Activated CD4-positive, alpha-beta memory T cell treated with anti-CD3 and anti-CD28 coated beads for 36 hours (primary cell): ENCODE data around the gene KIAA1614. TPM values are rescaled to one million over a fixed set of nuclear protein-coding genes. Genes with fewer than 3 reads are reported as not detected.

Experiments used
- CTCF ChIA-PET: fragments of 350-600 bp; sonication (Branson Sonifier 250); formaldehyde crosslinking; loops from one replicate; lab custom pipeline; 2021; ENCODE audit warnings: antibody characterized with exemption, inconsistent platforms; lab: Charles Lee
- POLR2A ChIA-PET: fragments of 350-600 bp; sonication (Branson Sonifier 250); formaldehyde crosslinking; loops from one replicate; lab custom pipeline; 2021; ENCODE audit warnings: antibody characterized with exemption; lab: Charles Lee
- DNase-seq: peaks from one replicate; pipeline ENCODE4 v3.0.0-alpha.2; 2020
- H3K27ac Mint-ChIP-seq: one replicate; pipeline ENCODE4 v1.8.0; 2021; ENCODE audit warnings: mixed read lengths
- H3K27me3 Mint-ChIP-seq: one replicate; pipeline ENCODE4 v1.8.0; 2021; ENCODE audit warnings: mixed read lengths
- H3K36me3 Mint-ChIP-seq: one replicate; pipeline ENCODE4 v1.8.0; 2021; ENCODE audit warnings: mixed read lengths
- H3K4me1 Mint-ChIP-seq: one replicate; pipeline ENCODE4 v1.8.0; 2021; ENCODE audit warnings: low read depth, mixed read lengths
- H3K4me3 Mint-ChIP-seq: one replicate; pipeline ENCODE4 v1.8.0; 2021; ENCODE audit warnings: mild to moderate bottlenecking, mixed read lengths
- H3K9me3 Mint-ChIP-seq: one replicate; pipeline ENCODE4 v1.8.0; 2021; ENCODE audit warnings: mixed read lengths
- intact Hi-C: fragments of 100-400 bp; cut with micrococcal nuclease; formaldehyde crosslinking; loops from one replicate; pipeline ENCODE4 v1.15.1; 2023
- total RNA-seq, 2 experiments: library from RNA; stranded (reverse); gene quantifications; one replicate each; pipeline ENCODE4 v1.2.3, GENCODE V29; 2021

KIAA1614 gene
- total RNA-seq, 2 experiments from 2014 or later: not detected

GRCh38 chr1:180929389-180929788, 16.7 kb downstream of the KIAA1614 start:
- no peak overlapping the region for H3K4me3 Mint-ChIP-seq
- intact Hi-C loops: no loop called here
- ChIA-PET POLR2A (no interaction called here), CTCF (no interaction called here)
- no peak overlapping the region for H3K27ac Mint-ChIP-seq
- no peaks in the 10 kb centered on the region for H3K4me1 Mint-ChIP-seq
- H3K27me3 Mint-ChIP-seq: no peaks in the 10 kb centered on the region
- H3K9me3 Mint-ChIP-seq: no peaks in the 10 kb centered on the region
- no peak for DNase-seq
- H3K36me3 Mint-ChIP-seq: no peaks in the 10 kb centered on the region

- POLR2A ChIA-PET: no interaction called here
- CTCF ChIA-PET: no interaction called here
- H3K36me3 Mint-ChIP-seq: no peaks in the 10 kb centered on the region
- H3K9me3 Mint-ChIP-seq: no peaks in the 10 kb centered on the region
- H3K27ac Mint-ChIP-seq: no peak overlapping the region
- peaks cover 2% of the 10 kb centered on the region for H3K27me3 Mint-ChIP-seq
- no peak for DNase-seq
- H3K4me1 Mint-ChIP-seq: no peaks in the 10 kb centered on the region
- H3K4me3 Mint-ChIP-seq: no peak overlapping the region
- intact Hi-C loops: no loop called here
Measured at GRCh38 chr1:180930687-180931086, 18.0 kb downstream of the KIAA1614 start.

GRCh38 chr1:180931529-180931928, 18.8 kb downstream of the KIAA1614 start:
- Mint-ChIP-seq H3K27ac (no peak overlapping the region), H3K27me3 (peaks cover 2% of the 10 kb centered on the region), H3K36me3 (no peaks in the 10 kb centered on the region), H3K4me3 (no peak overlapping the region), H3K4me1 (no peaks in the 10 kb centered on the region), H3K9me3 (no peaks in the 10 kb centered on the region)
- DNase-seq: no peak
- intact Hi-C loops: no loop called here
- CTCF ChIA-PET: no interaction called here
- POLR2A ChIA-PET: no interaction called here

GRCh38 chr1:180932378-180932777, 19.7 kb downstream of the KIAA1614 start:
- POLR2A ChIA-PET: no interaction called here
- Mint-ChIP-seq H3K4me1 (no peaks in the 10 kb centered on the region), H3K27ac (no peak overlapping the region), H3K36me3 (no peaks in the 10 kb centered on the region), H3K9me3 (no peaks in the 10 kb centered on the region), H3K4me3 (no peak overlapping the region), H3K27me3 (peaks cover 2% of the 10 kb centered on the region)
- intact Hi-C loops: no loop called here
- CTCF ChIA-PET: no interaction called here
- DNase-seq: no peak

- no peaks in the 10 kb centered on the region for H3K4me1 Mint-ChIP-seq
- peaks cover 2% of the 10 kb centered on the region for H3K27me3 Mint-ChIP-seq
- DNase-seq: no peak
- H3K9me3 Mint-ChIP-seq: no peaks in the 10 kb centered on the region
- CTCF ChIA-PET: no interaction called here
- no peaks in the 10 kb centered on the region for H3K36me3 Mint-ChIP-seq
- POLR2A ChIA-PET: no interaction called here
- no peak overlapping the region for H3K27ac Mint-ChIP-seq
- H3K4me3 Mint-ChIP-seq: no peak overlapping the region
- intact Hi-C loops: no loop called here
Measured at GRCh38 chr1:180933141-180933540, 20.4 kb downstream of the KIAA1614 start.

- POLR2A ChIA-PET: no interaction called here
- Mint-ChIP-seq H3K36me3 (no peaks in the 10 kb centered on the region), H3K27me3 (peaks cover 2% of the 10 kb centered on the region), H3K4me1 (no peaks in the 10 kb centered on the region), H3K9me3 (no peaks in the 10 kb centered on the region), H3K4me3 (no peak overlapping the region), H3K27ac (no peak overlapping the region)
- DNase-seq: no peak
- intact Hi-C loops: no loop called here
- CTCF ChIA-PET: no interaction called here
Measured at GRCh38 chr1:180934563-180934962, 21.9 kb downstream of the KIAA1614 start.

GRCh38 chr1:180935326-180936109, 22.8 kb downstream of the KIAA1614 start:
- H3K36me3 Mint-ChIP-seq: no peaks in the 10 kb centered on the region
- ChIA-PET CTCF (no interaction called here), POLR2A (no interaction called here)
- peaks cover 2% of the 10 kb centered on the region for H3K27me3 Mint-ChIP-seq
- no peak overlapping the region for H3K27ac Mint-ChIP-seq
- DNase-seq: no peak
- no peaks in the 10 kb centered on the region for H3K9me3 Mint-ChIP-seq
- no peak overlapping the region for H3K4me3 Mint-ChIP-seq
- no peaks in the 10 kb centered on the region for H3K4me1 Mint-ChIP-seq
- intact Hi-C loops: no loop called here

- CTCF ChIA-PET: no interaction called here
- H3K27ac Mint-ChIP-seq: no peak overlapping the region
- H3K36me3 Mint-ChIP-seq: no peaks in the 10 kb centered on the region
- peaks cover 2% of the 10 kb centered on the region for H3K27me3 Mint-ChIP-seq
- DNase-seq: no peak
- POLR2A ChIA-PET: no interaction called here
- H3K9me3 Mint-ChIP-seq: no peaks in the 10 kb centered on the region
- intact Hi-C loops: no loop called here
- H3K4me1 Mint-ChIP-seq: no peaks in the 10 kb centered on the region
- no peak overlapping the region for H3K4me3 Mint-ChIP-seq
Measured at GRCh38 chr1:180936110-180937011, 23.7 kb downstream of the KIAA1614 start.

- H3K27me3 Mint-ChIP-seq: peaks cover 2% of the 10 kb centered on the region
- no peaks in the 10 kb centered on the region for H3K9me3 Mint-ChIP-seq
- no peak overlapping the region for H3K4me3 Mint-ChIP-seq
- no peak for DNase-seq
- no peaks in the 10 kb centered on the region for H3K4me1 Mint-ChIP-seq
- H3K36me3 Mint-ChIP-seq: no peaks in the 10 kb centered on the region
- H3K27ac Mint-ChIP-seq: no peak overlapping the region
- intact Hi-C loops: no loop called here
- CTCF ChIA-PET: no interaction called here
- POLR2A ChIA-PET: no interaction called here
Measured at GRCh38 chr1:180937012-180937372, 24.3 kb downstream of the KIAA1614 start.

GRCh38 chr1:180937624-180938225, 25.0 kb downstream of the KIAA1614 start:
- DNase-seq: no peak
- POLR2A ChIA-PET: no interaction called here
- Mint-ChIP-seq H3K27ac (no peak overlapping the region), H3K4me3 (no peak overlapping the region), H3K27me3 (peaks cover 2% of the 10 kb centered on the region), H3K36me3 (no peaks in the 10 kb centered on the region), H3K4me1 (no peaks in the 10 kb centered on the region), H3K9me3 (no peaks in the 10 kb centered on the region)
- CTCF ChIA-PET: no interaction called here
- intact Hi-C loops: no loop called here

GRCh38 chr1:180939073-180939710, 26.5 kb downstream of the KIAA1614 start:
- Mint-ChIP-seq H3K9me3 (no peaks in the 10 kb centered on the region), H3K27ac (no peak overlapping the region), H3K27me3 (peaks cover 2% of the 10 kb centered on the region), H3K4me3 (no peak overlapping the region), H3K4me1 (no peaks in the 10 kb centered on the region), H3K36me3 (no peaks in the 10 kb centered on the region)
- intact Hi-C loops: no loop called here
- ChIA-PET CTCF (interaction anchor here (1.5 kb wide), 1 partner anchor 15 kb away, joined by 3 read pairs; no protein-coding TSS in a partner anchor), POLR2A (no interaction called here)
- DNase-seq: no peak

GRCh38 chr1:180939711-180940103, 27.0 kb downstream of the KIAA1614 start:
- DNase-seq: no peak
- Mint-ChIP-seq H3K36me3 (no peaks in the 10 kb centered on the region), H3K27ac (no peak overlapping the region), H3K27me3 (no peaks in the 10 kb centered on the region), H3K9me3 (no peaks in the 10 kb centered on the region), H3K4me3 (no peak overlapping the region), H3K4me1 (no peaks in the 10 kb centered on the region)
- ChIA-PET POLR2A (no interaction called here), CTCF (interaction anchor here (1.5 kb wide), 1 partner anchor 15 kb away, joined by 3 read pairs; no protein-coding TSS in a partner anchor)
- intact Hi-C loops: no loop called here
